GM18517 (cell line): ENCODE results near the gene EXOSC9.
"Not testable (repeated sequence)": the region's sequence is repeated elsewhere in the genome, so short reads cannot be mapped to it uniquely, and the experiment has no call there.

ENCODE experiments used
- ATAC-seq: cut with Tn5 transposase; IDR thresholded peaks from one replicate; pipeline ENCODE4 v1.9.1; 2021; ENCODE audit warnings: mild to moderate bottlenecking, moderate library complexity; ENCODE audit not compliant: unreplicated experiment

EXOSC9 gene

GRCh38 chr4:121800961-121801714, at the start of gene EXOSC9:
Gene EXOSC9, plus strand, starts transcription at chr4:121801323. Its CDS starts 102 bp downstream, at chr4:121801425.
- ATAC-seq: peak; percentile 85

DNA sequence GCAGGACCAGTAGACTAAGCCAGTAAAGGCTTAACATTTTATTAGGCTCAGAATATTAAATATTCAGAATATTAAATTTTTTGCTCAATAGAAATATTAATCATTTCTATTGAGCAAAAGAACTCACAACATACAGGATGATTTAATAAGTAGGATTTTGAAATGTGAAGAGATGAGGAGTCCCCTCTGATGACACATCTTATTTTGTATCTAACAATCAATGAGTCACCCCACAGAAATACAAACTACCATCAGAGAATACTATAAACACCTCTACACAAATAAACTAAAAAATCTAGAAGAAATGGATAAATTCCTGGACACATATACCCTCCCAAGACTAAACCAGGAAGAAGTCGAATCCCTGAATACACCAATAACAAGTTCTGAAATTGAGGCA, 49.0 kb upstream of the EXOSC9 start:
- not testable (repeated sequence) for ATAC-seq

- no peak for ATAC-seq
These were observed 42.1 kb upstream of the EXOSC9 start for GRCh38 chr4:121758925-121759568.

- ATAC-seq: no peak
These were observed 40.9 kb upstream of the EXOSC9 start for GRCh38 chr4:121760205-121760604.

DNA sequence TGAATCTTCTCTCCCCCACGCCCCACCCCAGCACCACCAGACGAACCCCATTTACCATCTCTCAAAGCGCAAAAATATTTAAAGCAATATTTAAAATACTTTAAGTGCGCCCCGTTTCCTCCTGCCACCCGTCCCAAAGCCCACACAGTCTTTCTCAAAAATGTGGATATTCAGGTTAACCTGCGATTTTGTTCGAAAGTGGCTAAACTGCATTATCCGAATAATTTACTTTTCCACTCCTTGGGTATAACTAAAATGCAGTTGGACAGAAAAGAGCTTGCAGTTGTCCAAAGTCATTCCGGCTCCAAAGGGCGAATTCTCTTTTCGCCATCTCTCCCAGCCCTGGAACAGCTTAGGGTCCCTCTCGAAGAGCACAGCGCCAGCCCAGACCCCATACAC, 36.8 kb upstream of the EXOSC9 start:
- no peak for ATAC-seq

- no peak for ATAC-seq
These were observed 36.3 kb upstream of the EXOSC9 start, which contains the start of gene SMIM43 for GRCh38 chr4:121764702-121765367. Gene SMIM43, minus strand, starts transcription at chr4:121765164. Its CDS starts 59 bp downstream, at chr4:121765105.

GRCh38 chr4:121765368-121765705, 35.8 kb upstream of the EXOSC9 start:
- ATAC-seq: no peak

GRCh38 chr4:121765971-121766538, 35.1 kb upstream of the EXOSC9 start:
- ATAC-seq: no peak

DNA sequence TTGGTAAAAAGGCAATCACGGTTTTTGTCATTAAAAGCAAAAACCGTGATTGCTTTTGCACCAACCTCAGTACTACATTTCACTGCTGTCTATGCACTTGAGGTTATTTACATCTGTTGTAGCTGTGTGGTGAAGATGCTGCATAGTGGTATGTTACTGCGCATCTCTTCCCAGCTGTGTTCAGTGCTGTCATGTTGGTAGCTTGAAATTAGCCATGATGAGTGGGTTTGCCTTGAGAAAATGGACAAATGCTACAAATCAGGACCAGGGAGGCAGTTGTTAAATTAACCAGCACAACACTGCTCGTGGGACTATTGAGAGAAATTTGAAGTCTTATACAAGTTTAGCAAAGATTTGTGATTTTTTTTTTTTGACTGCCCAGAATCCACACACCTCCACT, 34.0 kb upstream of the EXOSC9 start:
- no peak for ATAC-seq

GRCh38 chr4:121769341-121769740, 31.8 kb upstream of the EXOSC9 start:
- ATAC-seq: no peak

GRCh38 chr4:121771869-121772268, 29.3 kb upstream of the EXOSC9 start:
- ATAC-seq: no peak

DNA sequence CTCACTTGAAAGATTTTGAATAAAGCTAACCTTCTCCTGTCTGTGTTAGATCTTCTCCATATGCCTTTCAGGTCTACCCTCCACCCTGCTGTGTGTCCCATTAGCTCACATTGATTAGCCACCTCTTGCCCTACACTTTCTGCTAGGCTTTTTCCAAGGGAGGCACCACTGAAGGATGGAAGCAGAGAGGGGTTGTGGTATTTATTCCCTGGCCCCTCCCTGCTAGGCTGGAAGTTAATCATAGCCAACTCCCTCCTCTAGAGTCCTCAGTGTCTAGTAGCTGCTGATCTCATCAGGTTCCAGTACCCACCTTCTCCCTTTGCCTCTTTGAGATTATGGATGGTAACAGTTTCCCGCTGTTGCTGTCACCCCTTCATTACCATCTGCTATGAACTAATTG, 27.2 kb upstream of the EXOSC9 start:
- no peak for ATAC-seq

DNA sequence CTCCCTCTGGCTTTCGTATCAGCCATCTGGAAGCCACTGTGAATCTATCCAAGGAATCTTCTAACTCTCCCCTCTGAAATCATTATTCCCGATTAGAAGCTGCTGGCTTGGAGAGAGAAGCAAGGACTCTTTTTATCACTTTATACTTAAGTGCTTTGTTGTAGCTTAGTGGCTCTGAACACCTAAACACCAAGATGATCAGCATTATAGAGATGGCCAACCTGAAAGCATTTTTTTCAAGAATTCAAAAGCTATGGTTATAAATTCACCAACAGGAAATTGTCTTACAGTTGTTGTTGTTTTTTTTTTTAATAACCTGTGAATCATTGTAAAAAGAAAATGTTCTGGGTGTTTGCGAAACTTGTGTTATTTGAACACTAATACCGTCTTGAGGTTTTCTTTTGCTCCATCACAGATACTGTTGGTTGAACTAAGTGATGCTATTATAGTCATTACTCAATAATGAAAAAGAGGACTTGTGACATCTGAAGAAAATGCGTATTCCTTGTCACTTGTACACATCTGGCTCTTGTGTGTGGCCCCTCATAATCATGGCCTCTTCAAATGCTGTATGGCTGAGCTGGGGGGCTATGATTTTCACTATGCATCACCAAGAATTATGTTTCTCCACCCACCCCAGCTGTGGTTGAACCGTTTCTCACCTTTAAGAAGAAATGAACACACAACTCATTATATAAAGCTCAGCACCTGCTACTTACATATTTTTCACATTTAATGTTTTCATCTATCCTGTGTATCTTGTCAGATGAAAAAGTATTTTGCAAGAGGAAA, 24.3 kb upstream of the EXOSC9 start:
- no peak for ATAC-seq

GRCh38 chr4:121777625-121778024, 23.5 kb upstream of the EXOSC9 start:
- no peak for ATAC-seq

- ATAC-seq: no peak
These were observed 22.0 kb upstream of the EXOSC9 start for GRCh38 chr4:121778991-121779628.

DNA sequence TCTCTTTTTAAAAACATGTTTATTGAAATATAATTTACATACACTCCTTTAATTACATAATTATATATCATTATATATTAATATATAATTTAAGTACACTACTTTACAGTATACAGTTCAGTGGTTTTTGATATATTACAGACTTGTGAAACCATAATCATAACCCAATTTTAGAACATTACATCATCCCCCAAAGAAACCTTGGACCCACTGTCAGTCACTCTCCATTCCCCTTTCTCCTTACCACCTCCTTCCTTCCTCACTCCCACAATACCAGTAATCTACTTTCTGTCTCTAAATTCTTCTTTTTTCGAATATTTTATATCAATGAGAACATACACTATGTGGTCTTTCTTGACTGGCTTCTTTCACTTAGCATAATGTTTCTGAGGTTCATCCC, 17.9 kb upstream of the EXOSC9 start:
- ATAC-seq: no peak

DNA sequence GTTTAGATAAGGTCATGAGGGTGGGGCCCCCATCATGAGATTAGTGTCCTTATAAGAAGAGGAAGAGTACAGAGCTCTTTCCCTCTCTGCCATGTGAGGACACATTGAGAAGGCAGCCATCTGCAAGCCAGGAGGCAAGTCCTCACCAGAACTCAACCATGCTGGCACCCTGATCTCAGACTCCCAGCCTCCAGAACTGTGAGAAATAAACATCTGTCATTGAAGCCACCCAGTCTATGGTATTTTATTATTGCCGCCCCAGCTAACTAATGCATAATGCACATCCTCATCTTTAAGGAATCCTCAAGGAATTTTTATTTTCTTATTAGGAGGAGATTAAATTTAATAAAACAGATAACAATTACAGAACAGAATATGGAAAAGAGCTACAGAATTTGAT, 16.7 kb upstream of the EXOSC9 start:
- ATAC-seq: no peak

GRCh38 chr4:121784975-121785374, 16.1 kb upstream of the EXOSC9 start:
- no peak for ATAC-seq

- ATAC-seq: no peak
These were observed 15.6 kb upstream of the EXOSC9 start for GRCh38 chr4:121785479-121785878.

DNA sequence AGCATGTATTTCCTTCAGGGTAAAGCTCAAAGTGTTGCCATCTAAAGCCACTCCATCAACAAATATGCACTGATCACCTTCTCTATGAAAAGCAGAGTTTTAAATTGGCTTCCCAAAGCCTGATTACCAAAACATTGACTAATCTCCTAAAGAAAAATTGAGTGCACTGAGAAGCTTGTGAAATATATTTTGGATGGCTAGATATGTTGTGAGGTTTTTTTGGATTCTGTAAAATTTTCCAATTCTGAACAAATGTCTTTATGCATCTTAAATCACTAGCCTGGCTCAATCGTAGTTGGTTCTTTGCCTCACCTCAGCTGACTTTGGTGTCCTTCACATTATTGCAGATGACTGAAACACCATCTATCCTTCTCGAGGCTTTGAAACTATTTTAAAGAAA, 14.9 kb upstream of the EXOSC9 start:
- ATAC-seq: no peak
